GM21576 (cell line): ENCODE data around the gene C6orf141.

Source experiments
- ATAC-seq: cut with Tn5 transposase; IDR thresholded peaks from one replicate; pipeline ENCODE4 v1.9.1; 2021; ENCODE audit warnings: mild to moderate bottlenecking, moderate library complexity; ENCODE audit not compliant: unreplicated experiment

C6orf141 gene

GRCh38 chr6:49550492-49551077 is at the start of gene C6orf141:
C6orf141 (plus strand) TSS chr6:49550668; CDS start chr6:49550793, 125 bp downstream.
- peak; percentile 69 for ATAC-seq

- no peak for ATAC-seq
These were observed 45.8 kb upstream of the C6orf141 start for GRCh38 chr6:49504666-49505065.

- ATAC-seq: no peak
These were observed 43.8 kb upstream of the C6orf141 start for GRCh38 chr6:49506569-49507111.

GRCh38 chr6:49509342-49509741 is 41.1 kb upstream of the C6orf141 start:
- ATAC-seq: no peak

- no peak for ATAC-seq
These were observed 37.1 kb upstream of the C6orf141 start for GRCh38 chr6:49513153-49513989.

GRCh38 chr6:49514571-49515484 is 35.6 kb upstream of the C6orf141 start:
- ATAC-seq: no peak

GRCh38 chr6:49515485-49516146 is 34.9 kb upstream of the C6orf141 start:
- ATAC-seq: no peak

GRCh38 chr6:49516147-49516505 is 34.3 kb upstream of the C6orf141 start:
- no peak for ATAC-seq

- no peak for ATAC-seq
These were observed 32.5 kb upstream of the C6orf141 start for GRCh38 chr6:49517919-49518318.

GRCh38 chr6:49519660-49520059 is 30.8 kb upstream of the C6orf141 start:
- ATAC-seq: peak; percentile 96

- ATAC-seq: no peak
These were observed 27.5 kb upstream of the C6orf141 start for GRCh38 chr6:49522710-49523593.

- ATAC-seq: no peak
These were observed 26.6 kb upstream of the C6orf141 start for GRCh38 chr6:49523901-49524300.

GRCh38 chr6:49524541-49524940 is 25.9 kb upstream of the C6orf141 start:
- ATAC-seq: no peak

- no peak for ATAC-seq
These were observed 23.9 kb upstream of the C6orf141 start for GRCh38 chr6:49526598-49526997.

GRCh38 chr6:49527320-49527719 is 23.1 kb upstream of the C6orf141 start:
- ATAC-seq: no peak

GRCh38 chr6:49528571-49528970 is 21.9 kb upstream of the C6orf141 start:
- ATAC-seq: no peak

GRCh38 chr6:49530141-49530776 is 20.2 kb upstream of the C6orf141 start:
- no peak for ATAC-seq

GRCh38 chr6:49531774-49532569 is 18.5 kb upstream of the C6orf141 start:
- peak; percentile 98 for ATAC-seq
